Measurements from ENCODE around the gene RANBP10. TPM values are rescaled to one million over a fixed set of nuclear protein-coding genes. Genes with fewer than 3 reads are reported as not detected.

Gene RANBP10
- total and polyA plus RNA-seq, 2 of the 13 experiments (the other 11 are each of a cell fraction or from before 2014, with no cell fraction given) = 9.2 to 22.7 TPM

GRCh38 chr16:67719048-67719777 lies 87.1 kb downstream of the RANBP10 start, which contains the start of gene GFOD2 (continued):
- no peak for TF ChIP-seq ZBTB46 (CRISPR knock-in tag; IDR thresholded peaks at IDR 0.05; ENCODE audit: borderline replicate concordance)
- TF ChIP-seq STAT5B (CRISPR knock-in tag; IDR thresholded peaks at IDR 0.05) = 0 out of 2 replicates have a peak, but pooled peaks have one; percentile 29
- TF ChIP-seq HES4 (CRISPR knock-in tag; IDR thresholded peaks at IDR 0.05; ENCODE audit: borderline replicate concordance) = peak; percentile 29; the same call in 1 of the 2 replicates
- no peak for TF ChIP-seq ZNF644 (CRISPR knock-in tag; IDR thresholded peaks at IDR 0.05; ENCODE audit: low read depth)
- peak; percentile 15 to 84; a peak in 2 of 4 replicates for TF ChIP-seq KLF16 (CRISPR knock-in tag; IDR thresholded peaks at IDR 0.05)
- no peak for TF ChIP-seq KIAA2018 (CRISPR knock-in tag; IDR thresholded peaks at IDR 0.05; ENCODE audit: borderline replicate concordance)
- 0 out of 2 replicates have a peak, but pooled peaks have one; percentile 74 for TF ChIP-seq ZNF616 (CRISPR knock-in tag; IDR thresholded peaks at IDR 0.05; ENCODE audit: low read depth)
- TF ChIP-seq CTCF (CRISPR knock-in tag; IDR thresholded peaks at IDR 0.05) = peak; percentile 35
- TF ChIP-seq ZFAT (CRISPR knock-in tag; conservative IDR thresholded peaks at IDR 0.05) = no peak
- no peak for TF ChIP-seq RAD51 (IDR thresholded peaks at IDR 0.05; ENCODE audit: borderline replicate concordance)
- TF ChIP-seq MAFF (IDR thresholded peaks at IDR 0.05; ENCODE audit: low read depth, low read length) = no peak
- 0 out of 2 replicates have a peak, but pooled peaks have one; percentile 49 for TF ChIP-seq ZSCAN25 (CRISPR knock-in tag; IDR thresholded peaks at IDR 0.05)
- TF ChIP-seq ZBTB39 (CRISPR knock-in tag; IDR thresholded peaks at IDR 0.05) = peak; percentile 10; the same call in 1 of the 2 replicates
- TF ChIP-seq ZFP36L1 (CRISPR knock-in tag; IDR thresholded peaks at IDR 0.05) = peak; percentile 31; the same call in 1 of the 2 replicates

Data from HepG2 (cell line).